ENCODE results near the gene PABPN1L. TPM values are rescaled to one million over a fixed set of nuclear protein-coding genes. Genes with fewer than 3 reads are reported as not detected.

The PABPN1L gene
- total RNA-seq, 1 donor from 2014 or later, result not detected

Other genes starting within 250 kb of the PABPN1L start
- gene IL17C, start 228.1 kb downstream of the PABPN1L start, total RNA-seq, result not detected
- 44.0 TPM for gene CYBA, start 215.6 kb downstream of the PABPN1L start, total RNA-seq
- 29.2 TPM for gene MVD, start 203.6 kb downstream of the PABPN1L start, total RNA-seq
- 6.5 TPM for gene SNAI3, start 180.2 kb downstream of the PABPN1L start, total RNA-seq
- gene RNF166, start 160.3 kb downstream of the PABPN1L start, total RNA-seq, result 20.0 TPM
- 11.2 TPM for gene CTU2, start 160.2 kb downstream of the PABPN1L start, total RNA-seq
- gene PIEZO1, start 81.4 kb downstream of the PABPN1L start, total RNA-seq, result 92.7 TPM
- 12.2 TPM for gene CDT1, start 62.9 kb downstream of the PABPN1L start, total RNA-seq
- 33.7 TPM for gene APRT, start 54.7 kb downstream of the PABPN1L start, total RNA-seq
- gene GALNS, start 9.7 kb downstream of the PABPN1L start, total RNA-seq, result 18.4 TPM
- 17.1 TPM for gene TRAPPC2L, start 9.5 kb downstream of the PABPN1L start, total RNA-seq
- 3.6 TPM for gene CBFA2T3, start 110.5 kb upstream of the PABPN1L start, total RNA-seq
- gene ACSF3, start 227.2 kb upstream of the PABPN1L start, total RNA-seq, result 20.1 TPM

Data from tongue (tissue), 1 donor.